PFSK-1 (cell line): ENCODE data around the gene STX17.

Experiments used
- POLR2AphosphoS5 ChIP-seq: IDR thresholded peaks from 2 replicates; pipeline ENCODE4 v1.6.1; 2012; ENCODE audit warnings: low read depth, mild to moderate bottlenecking, control low read depth, low read length, moderate library complexity
- TAF1 ChIP-seq: IDR thresholded peaks from 2 replicates; pipeline ENCODE4 v1.6.1; 2012; ENCODE audit warnings: low read length, control low read depth, borderline replicate concordance; ENCODE audit not compliant: insufficient read depth
- TF ChIP-seq, protein P1 (sequence below), 2 experiments: IDR thresholded peaks; 2 replicates each; pipeline versions ENCODE4 v1.6.1 to v1.8.0; 2011 to 2012; ENCODE audit warnings: low read depth in 2 of 2, low read length in 2 of 2, control low read depth in 1 of 2, inconsistent platforms in 1 of 2, mild to moderate bottlenecking in 1 of 2, moderate library complexity in 1 of 2; ENCODE audit not compliant: insufficient read depth in 1 of 2

DNA sequence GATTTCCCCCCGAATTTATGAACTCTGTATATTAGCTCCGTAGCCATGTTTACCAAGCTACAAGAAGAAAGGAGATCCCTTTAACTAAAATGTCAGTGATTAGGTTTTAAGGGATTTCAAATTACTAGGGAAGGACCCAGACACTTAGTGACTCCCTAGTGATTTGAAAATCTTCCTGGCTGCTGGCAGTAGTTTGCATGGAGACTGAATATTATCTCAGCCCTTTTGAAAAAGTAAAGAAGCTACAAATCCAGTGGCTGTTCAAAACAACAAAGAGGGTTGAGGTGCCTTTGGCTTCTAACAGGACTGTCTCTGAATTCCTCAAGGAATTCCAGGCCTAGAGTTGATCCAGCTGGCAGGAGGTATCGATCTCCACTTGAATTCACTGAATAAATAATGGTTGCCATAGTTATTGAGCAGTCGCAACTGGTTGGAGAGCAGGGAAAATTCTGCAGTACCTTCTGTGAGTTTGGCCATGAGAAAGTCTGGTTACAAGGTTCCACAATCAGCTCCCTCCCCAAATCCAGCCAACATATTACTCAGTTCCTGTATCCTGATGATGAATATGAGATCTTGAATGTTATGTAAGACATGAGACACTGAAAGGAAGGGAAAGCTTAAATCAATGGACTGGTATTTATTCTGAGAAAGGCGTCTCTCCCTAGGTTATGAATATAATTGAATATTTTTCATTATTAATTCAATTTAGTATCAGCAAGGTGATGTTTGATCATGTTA lies 47.0 kb upstream of the STX17 start:
- TF ChIP-seq POLR2AphosphoS5 (no peak), TAF1 (no peak)
- TF ChIP-seq, protein P1, sequence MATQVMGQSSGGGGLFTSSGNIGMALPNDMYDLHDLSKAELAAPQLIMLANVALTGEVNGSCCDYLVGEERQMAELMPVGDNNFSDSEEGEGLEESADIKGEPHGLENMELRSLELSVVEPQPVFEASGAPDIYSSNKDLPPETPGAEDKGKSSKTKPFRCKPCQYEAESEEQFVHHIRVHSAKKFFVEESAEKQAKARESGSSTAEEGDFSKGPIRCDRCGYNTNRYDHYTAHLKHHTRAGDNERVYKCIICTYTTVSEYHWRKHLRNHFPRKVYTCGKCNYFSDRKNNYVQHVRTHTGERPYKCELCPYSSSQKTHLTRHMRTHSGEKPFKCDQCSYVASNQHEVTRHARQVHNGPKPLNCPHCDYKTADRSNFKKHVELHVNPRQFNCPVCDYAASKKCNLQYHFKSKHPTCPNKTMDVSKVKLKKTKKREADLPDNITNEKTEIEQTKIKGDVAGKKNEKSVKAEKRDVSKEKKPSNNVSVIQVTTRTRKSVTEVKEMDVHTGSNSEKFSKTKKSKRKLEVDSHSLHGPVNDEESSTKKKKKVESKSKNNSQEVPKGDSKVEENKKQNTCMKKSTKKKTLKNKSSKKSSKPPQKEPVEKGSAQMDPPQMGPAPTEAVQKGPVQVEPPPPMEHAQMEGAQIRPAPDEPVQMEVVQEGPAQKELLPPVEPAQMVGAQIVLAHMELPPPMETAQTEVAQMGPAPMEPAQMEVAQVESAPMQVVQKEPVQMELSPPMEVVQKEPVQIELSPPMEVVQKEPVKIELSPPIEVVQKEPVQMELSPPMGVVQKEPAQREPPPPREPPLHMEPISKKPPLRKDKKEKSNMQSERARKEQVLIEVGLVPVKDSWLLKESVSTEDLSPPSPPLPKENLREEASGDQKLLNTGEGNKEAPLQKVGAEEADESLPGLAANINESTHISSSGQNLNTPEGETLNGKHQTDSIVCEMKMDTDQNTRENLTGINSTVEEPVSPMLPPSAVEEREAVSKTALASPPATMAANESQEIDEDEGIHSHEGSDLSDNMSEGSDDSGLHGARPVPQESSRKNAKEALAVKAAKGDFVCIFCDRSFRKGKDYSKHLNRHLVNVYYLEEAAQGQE (IDR thresholded peaks at IDR 0.05; ENCODE audit: insufficient read depth in 1 of 2, low read depth in 2 of 2, low read length in 2 of 2) = no peak
